ENCODE measurements around the gene TAGLN3. TPM values are rescaled to one million over a fixed set of nuclear protein-coding genes. Genes with fewer than 3 reads are reported as not detected.
A peak's percentile ranks its signal among the peaks of the same experiment; 100 is the strongest.

The TAGLN3 gene
- total and polyA plus RNA-seq, 2 donors (not counting 3 experiments of a cell fraction or from before 2014, with no cell fraction given): not detected

GRCh38 chr3:112013784-112014143 lies 15.0 kb downstream of the TAGLN3 start:
- peaks cover 5% of the 10 kb centered on the region for H3K9me1 ChIP-seq (replicated peaks; ENCODE audit: control insufficient read depth, extremely low read depth, insufficient read depth, low read length)
- intact Hi-C loops (cut with micrococcal nuclease): loop anchor here (1.0 kb wide), 5 partner anchors 24 to 344 kb away; no protein-coding TSS in a partner anchor
- H3K9me3 ChIP-seq (replicated peaks; ENCODE audit: control insufficient read depth, insufficient read depth, low read length): no peaks in the 10 kb centered on the region
- no peaks in the 10 kb centered on the region for H3K27me3 ChIP-seq (ENCODE audit: control insufficient read depth in 2 of 2, insufficient read depth in 2 of 2, low read length in 2 of 2)
- no peaks in the 10 kb centered on the region for H4K20me1 ChIP-seq (replicated peaks; ENCODE audit: control insufficient read depth, extremely low read depth, insufficient read depth, low read length)
- no peak overlapping the region for H3K27ac ChIP-seq (ENCODE audit: insufficient read depth, low read depth, low read length)
- H3K4me3 ChIP-seq (replicated peaks in 1 of 3; ENCODE audit: insufficient read depth in 1 of 3, low read depth in 1 of 3, low read length in 3 of 3): no peak overlapping the region
- dilution Hi-C loops (cut with MboI; ENCODE audit: extremely low pct_ligation_motif_present, low sequenced_read_pairs): no loop called here
- TF ChIP-seq POLR2AphosphoS5 (IDR thresholded peaks at IDR 0.05; ENCODE audit: insufficient read depth, low read depth, low read length) (no peak), FOS (IDR thresholded peaks at IDR 0.05; ENCODE audit: borderline replicate concordance, insufficient read depth, low read length) (no peak), CTCF (IDR thresholded peaks at IDR 0.05; ENCODE audit: extremely low read depth in 1 of 2, insufficient read depth in 1 of 2, low read depth in 1 of 2, low read length in 2 of 2) (peak in 1 of 2 donors; percentile 1)
- no peak overlapping the region for H2AFZ ChIP-seq (ENCODE audit: low read depth, low read length)
- no peaks in the 10 kb centered on the region for H3K79me2 ChIP-seq (ENCODE audit: control insufficient read depth, insufficient read depth, low read length)
- H3K4me2 ChIP-seq (ENCODE audit: insufficient read depth, low read length): no peak overlapping the region
- FAIRE-seq (no peak), DNase-seq (ENCODE audit: low read depth, low spot score) (peak; percentile 9)
- BruUV-seq (replicated peaks): no TSS peak
- H3K4me1 ChIP-seq (ENCODE audit: control insufficient read depth, extremely low read depth, insufficient read depth, low read length): no peaks in the 10 kb centered on the region
- H3K9ac ChIP-seq (replicated peaks; ENCODE audit: extremely low read depth, insufficient read depth, low read length): no peak overlapping the region
- ChIA-PET POLR2A (interaction anchor here (0.6 to 0.9 kb wide), 2 partner anchors 46 to 297 kb away, joined by 3 read pairs; no protein-coding TSS in a partner anchor), CTCF (interaction anchor here (0.6 to 8.2 kb wide), 60 partner anchors 9 to 436 kb away, joined by 3 to 291 read pairs (median 5); partner anchors contain the start of genes ABHD10, PHLDB2, SLC9C1 and TAGLN3)
- H3K36me3 ChIP-seq (ENCODE audit: control insufficient read depth in 2 of 2, extremely low read depth in 1 of 2, insufficient read depth in 2 of 2, low read length in 2 of 2): no peaks in the 10 kb centered on the region

- Histone ChIP-seq H3K9me1 (replicated peaks; ENCODE audit: control insufficient read depth, extremely low read depth, insufficient read depth, low read length) (peaks cover 5% of the 10 kb centered on the region), H3K27ac (ENCODE audit: insufficient read depth, low read depth, low read length) (no peak overlapping the region), H2AFZ (ENCODE audit: low read depth, low read length) (no peak overlapping the region), H4K20me1 (replicated peaks; ENCODE audit: control insufficient read depth, extremely low read depth, insufficient read depth, low read length) (no peaks in the 10 kb centered on the region), H3K4me2 (ENCODE audit: insufficient read depth, low read length) (no peak overlapping the region), H3K4me1 (ENCODE audit: control insufficient read depth, extremely low read depth, insufficient read depth, low read length) (no peaks in the 10 kb centered on the region), H3K9ac (replicated peaks; ENCODE audit: extremely low read depth, insufficient read depth, low read length) (no peak overlapping the region), H3K9me3 (replicated peaks; ENCODE audit: control insufficient read depth, insufficient read depth, low read length) (no peaks in the 10 kb centered on the region), H3K36me3 (ENCODE audit: control insufficient read depth in 2 of 2, extremely low read depth in 1 of 2, insufficient read depth in 2 of 2, low read length in 2 of 2) (no peaks in the 10 kb centered on the region), H3K4me3 (replicated peaks in 1 of 3; ENCODE audit: insufficient read depth in 1 of 3, low read depth in 1 of 3, low read length in 3 of 3) (no peak overlapping the region), H3K27me3 (ENCODE audit: control insufficient read depth in 2 of 2, insufficient read depth in 2 of 2, low read length in 2 of 2) (no peaks in the 10 kb centered on the region), H3K79me2 (ENCODE audit: control insufficient read depth, insufficient read depth, low read length) (no peaks in the 10 kb centered on the region)
- ChIA-PET CTCF (interaction anchor here (0.9 to 8.2 kb wide), 5 partner anchors 10 to 300 kb away, joined by 3 to 291 read pairs (median 4); partner anchors contain the start of gene TAGLN3), POLR2A (no interaction called here)
- no TSS peak for BruUV-seq (replicated peaks)
- intact Hi-C loops (cut with micrococcal nuclease): no loop called here
- DNase-seq (ENCODE audit: low read depth, low spot score): no peak
- no peak for FAIRE-seq
- dilution Hi-C loops (cut with MboI; ENCODE audit: extremely low pct_ligation_motif_present, low sequenced_read_pairs): no loop called here
- TF ChIP-seq FOS (IDR thresholded peaks at IDR 0.05; ENCODE audit: borderline replicate concordance, insufficient read depth, low read length): peak; percentile 6
- no peak for TF ChIP-seq POLR2AphosphoS5 (IDR thresholded peaks at IDR 0.05; ENCODE audit: insufficient read depth, low read depth, low read length)
Measured at GRCh38 chr3:112017091-112017490, 18.4 kb downstream of the TAGLN3 start.

All from endothelial cell of umbilical vein (primary cell).